Measurements from ENCODE around the gene LRAT.
"Not testable (repeated sequence)": the region's sequence is repeated elsewhere in the genome, so short reads cannot be mapped to it uniquely, and the experiment has no call there.

The LRAT gene

DNA sequence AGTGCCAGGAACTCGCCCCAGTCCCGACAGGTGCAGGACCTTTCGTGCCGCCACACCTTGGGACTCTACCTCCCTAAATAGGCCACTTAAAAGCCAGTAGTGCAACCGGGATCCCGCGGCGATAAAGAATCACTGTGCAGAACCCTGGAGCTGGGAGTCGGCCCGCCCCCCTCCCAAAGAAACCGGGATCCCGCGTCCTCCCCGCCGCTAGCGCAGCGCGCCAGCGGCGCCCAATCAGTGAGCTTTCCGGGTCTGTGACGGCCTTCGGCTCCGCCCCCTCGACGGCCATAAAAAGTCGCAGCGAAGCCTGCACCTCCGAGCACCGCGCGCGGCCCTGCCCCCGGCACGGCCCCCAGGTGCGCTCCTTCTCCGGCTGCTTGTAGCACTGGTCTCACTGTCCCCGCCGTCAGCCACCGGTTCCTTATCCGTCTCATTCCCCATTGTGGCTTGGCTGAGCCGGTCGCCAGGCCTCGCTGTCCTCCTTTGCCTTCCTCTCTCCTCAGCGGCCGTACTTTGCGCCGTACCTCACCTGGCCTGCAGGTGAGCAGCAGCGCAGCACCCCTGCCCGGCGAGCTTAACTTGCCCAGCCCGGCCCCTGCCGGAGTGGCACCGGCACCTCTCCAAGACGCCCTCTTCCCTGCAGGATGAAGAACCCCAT, at the start of gene LRAT:
LRAT (plus strand) TSS at position 318 of the 658 bp plus-strand sequence; CDS start at position 645, 327 bp downstream.
- DNase-seq, result no peak

DNA sequence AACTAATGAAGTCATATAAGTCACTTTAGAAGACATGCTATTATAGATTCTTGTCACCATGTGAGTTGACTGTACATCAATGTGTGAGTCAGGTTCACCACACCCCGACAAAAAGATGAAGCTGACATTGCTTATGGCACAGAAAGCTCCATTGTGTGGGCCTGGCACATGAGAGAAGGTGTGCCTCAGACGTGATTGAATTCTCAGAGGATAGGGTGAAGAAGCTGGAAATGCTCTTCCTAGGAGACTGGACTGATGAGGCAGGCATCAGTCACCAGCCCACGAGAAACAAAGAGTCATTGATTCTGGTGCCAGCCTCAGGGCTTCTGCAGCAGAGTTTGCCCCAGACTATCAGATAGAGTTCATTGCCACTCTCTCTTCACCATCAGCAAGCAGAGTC, 35.9 kb upstream of the LRAT start:
- DNase-seq, result no peak

DNA sequence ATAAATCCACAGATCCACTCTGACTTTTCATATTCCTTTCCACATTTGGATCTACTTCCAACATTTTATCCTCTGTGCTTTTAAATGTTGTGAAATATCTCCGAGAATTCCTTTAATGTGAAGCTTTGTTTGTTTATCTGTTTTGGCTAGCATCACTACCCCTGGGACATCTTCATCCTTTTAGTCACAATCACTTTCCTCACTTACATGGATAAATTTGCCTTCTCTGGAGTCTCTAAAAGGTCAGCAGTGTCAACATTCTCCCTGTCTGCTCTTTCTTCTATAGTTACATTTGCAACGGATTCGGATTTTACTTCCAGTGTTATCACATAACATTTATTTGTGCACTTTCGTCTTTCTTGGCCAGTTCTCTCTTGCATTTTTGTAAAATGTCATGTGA, 34.2 kb upstream of the LRAT start:
- DNase-seq, result no peak

DNA sequence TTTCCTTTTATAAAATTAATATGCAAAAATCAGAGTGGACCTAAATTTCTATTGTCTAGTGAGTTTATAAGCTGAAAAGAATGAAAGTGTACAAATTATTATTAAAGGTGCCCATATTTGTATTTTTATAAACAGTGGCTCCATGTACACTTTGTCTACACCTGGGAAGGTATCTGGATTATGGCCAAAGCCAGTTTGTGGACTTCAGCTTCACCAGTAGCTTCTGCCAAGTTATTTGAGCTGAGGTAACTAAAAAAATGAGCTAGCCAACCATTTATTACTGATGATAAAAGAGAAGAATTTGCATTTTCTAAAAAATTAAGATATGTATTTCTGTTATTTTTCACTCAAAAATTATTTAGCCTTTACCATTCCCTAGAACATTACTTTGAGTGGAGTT, 32.3 kb upstream of the LRAT start:
- no peak for DNase-seq

- no peak for DNase-seq
These were observed 29.3 kb upstream of the LRAT start for GRCh38 chr4:154714339-154715040.

- DNase-seq, result no peak
These were observed 24.7 kb upstream of the LRAT start for GRCh38 chr4:154719087-154719486.

- DNase-seq, result no peak
These were observed 23.7 kb upstream of the LRAT start for GRCh38 chr4:154720123-154720522.

- no peak for DNase-seq
These were observed 23.1 kb upstream of the LRAT start for GRCh38 chr4:154720618-154721267.

GRCh38 chr4:154722262-154722661, 21.5 kb upstream of the LRAT start:
- no peak for DNase-seq

GRCh38 chr4:154723601-154724000, 20.2 kb upstream of the LRAT start:
- DNase-seq, result not testable (repeated sequence)

GRCh38 chr4:154727540-154727939, 16.3 kb upstream of the LRAT start:
- no peak for DNase-seq

GRCh38 chr4:154731756-154732155, 12.0 kb upstream of the LRAT start:
- no peak for DNase-seq

DNA sequence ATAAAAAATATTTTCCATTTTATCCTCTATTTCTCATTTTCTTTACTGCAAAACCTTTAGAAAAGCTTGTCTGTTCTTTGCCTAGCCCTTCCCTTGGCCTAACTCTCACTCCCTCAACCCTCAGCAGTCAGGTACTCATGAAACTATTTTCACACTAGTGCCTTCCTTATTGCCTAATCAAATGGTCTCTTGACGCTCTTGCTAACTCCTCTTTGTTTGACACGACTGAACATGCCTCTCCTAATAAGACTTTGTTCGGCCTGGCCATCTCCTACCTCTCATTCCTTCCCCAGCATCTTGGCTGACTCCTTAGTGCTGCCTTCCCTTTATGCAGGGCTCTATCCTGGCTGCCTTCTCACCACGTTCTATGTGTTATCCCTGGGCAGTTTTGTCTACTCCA, 11.1 kb upstream of the LRAT start:
- DNase-seq, result no peak

- no peak for DNase-seq
These were observed 7.0 kb upstream of the LRAT start for GRCh38 chr4:154736770-154737169.

DNA sequence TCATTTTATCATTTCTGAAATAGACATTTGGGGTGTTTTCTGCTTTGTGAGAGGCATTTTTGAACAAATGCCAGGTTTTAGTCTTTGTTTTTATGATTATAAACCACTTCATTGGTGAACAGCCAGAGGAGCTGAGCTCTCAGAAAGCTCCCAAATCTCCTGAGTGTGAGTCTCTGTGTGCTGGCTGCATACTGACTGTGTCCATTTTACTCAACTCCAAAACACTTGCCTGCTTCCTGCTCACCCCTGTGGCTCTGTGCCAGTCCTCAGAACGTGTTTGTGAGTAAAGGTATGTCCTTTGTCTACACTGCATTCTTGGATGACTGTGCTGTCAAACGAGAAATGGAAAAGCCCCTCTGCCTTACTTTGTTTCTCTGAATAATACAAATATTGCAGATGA, 5.4 kb upstream of the LRAT start:
- no peak for DNase-seq

DNA sequence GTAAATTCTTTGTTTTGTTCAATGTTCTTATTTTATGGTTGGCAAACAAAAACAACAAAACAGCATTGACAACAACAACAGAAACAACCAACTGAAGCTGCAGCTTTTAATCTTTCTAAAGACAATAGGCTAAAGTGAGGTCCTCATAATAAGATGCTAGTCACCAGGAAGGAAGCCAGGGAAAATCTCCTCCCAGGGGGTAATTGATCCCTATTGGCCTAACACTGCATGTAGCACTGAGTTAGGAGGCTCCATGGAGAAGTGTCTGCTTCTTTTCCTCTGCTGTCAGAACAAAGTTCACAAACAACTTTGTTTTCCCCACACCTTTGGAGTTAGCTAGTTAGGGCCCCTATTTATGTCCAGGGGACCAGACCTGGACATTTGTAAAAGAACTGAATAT, 4.7 kb upstream of the LRAT start:
- DNase-seq, result no peak

DNA sequence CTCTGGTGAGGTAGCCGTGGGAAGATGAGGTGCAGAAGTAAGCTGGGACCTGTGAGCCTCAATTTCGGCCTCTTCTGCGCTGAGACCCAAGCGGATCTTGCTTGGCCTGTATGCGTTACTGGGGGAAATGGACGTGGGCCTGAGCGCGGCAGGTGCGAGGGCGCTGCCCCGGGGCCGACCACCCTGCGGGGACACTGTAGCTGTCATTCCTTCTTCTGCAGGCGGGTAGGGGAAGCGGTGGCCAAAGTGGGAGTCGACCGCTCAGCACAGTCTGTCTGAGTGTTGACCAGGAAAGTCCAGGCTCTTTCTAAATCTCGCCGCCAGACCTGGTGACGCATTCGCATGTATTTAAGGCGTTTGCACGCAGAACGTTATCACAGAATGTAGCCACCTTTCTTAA, 3.3 kb upstream of the LRAT start:
- DNase-seq, result no peak

DNA sequence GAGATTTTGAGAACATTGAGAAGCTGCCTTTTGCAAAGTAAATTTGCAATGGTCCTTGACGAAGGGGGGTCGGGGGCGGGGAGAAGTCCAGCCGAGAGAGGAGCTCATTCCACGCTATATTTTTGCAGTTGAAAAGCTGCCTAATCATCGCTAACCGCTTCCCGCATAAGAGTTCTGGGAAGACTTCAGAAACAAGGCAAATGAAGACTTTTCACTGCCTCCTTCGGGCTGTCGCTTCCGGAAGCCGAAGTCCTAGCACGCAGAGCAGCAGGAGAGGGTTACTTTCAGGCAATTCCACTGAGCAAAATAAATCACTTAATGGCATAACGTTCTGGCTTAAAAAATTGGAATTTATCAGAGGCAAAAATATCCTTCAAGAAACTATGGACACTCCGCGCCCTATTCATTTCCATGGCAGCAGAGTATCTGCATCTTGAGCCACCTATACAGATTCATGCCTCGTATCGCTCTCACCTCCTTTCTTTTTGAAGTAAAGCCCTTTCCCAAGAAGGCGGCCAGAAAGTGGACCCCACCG, 2.6 kb upstream of the LRAT start:
- DNase-seq, result no peak

DNA sequence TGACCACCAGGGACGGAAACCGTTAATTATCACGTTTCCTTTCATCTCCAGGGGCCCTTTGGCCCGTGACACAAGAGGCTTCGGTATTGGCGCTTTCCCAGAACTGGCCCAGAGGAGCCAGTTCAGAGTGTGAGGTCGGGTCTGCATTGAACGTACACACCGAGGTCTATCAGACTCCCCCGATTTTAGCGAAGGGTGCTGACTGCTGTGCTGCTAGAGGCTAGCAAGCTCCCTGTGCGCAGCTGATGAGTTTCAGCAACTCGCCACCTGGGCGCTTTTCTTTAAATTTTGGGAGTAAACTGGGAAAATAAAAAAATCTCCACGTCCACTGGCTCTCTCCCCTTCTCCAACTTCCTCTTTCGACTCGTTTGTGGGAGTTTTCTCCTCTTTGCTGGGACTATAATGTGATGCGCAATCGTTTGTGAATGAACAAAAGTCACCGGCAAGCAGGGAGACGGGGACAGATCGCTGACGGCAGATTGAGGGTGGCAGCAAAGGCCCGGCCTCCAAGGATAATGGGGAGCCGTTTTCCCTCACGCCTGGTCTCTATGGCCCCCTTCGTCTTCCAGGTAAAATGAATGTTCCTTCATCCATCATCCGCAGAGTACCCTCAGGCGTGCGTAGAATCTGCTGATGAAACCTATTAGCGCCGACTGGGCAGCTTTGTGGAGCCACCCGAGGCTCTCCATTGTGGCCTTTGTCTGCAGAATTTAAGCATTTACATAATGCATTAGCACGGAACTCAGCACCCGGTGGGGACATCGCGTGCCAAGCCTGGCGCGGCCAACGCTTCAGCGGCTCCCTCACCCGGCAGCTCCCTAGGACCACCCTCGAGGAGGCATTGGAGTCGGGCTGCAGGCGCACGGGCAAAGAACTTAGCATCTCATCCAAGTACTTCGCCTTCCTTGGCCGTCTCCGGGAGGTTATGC, 1.6 kb upstream of the LRAT start:
- no peak for DNase-seq

DNA sequence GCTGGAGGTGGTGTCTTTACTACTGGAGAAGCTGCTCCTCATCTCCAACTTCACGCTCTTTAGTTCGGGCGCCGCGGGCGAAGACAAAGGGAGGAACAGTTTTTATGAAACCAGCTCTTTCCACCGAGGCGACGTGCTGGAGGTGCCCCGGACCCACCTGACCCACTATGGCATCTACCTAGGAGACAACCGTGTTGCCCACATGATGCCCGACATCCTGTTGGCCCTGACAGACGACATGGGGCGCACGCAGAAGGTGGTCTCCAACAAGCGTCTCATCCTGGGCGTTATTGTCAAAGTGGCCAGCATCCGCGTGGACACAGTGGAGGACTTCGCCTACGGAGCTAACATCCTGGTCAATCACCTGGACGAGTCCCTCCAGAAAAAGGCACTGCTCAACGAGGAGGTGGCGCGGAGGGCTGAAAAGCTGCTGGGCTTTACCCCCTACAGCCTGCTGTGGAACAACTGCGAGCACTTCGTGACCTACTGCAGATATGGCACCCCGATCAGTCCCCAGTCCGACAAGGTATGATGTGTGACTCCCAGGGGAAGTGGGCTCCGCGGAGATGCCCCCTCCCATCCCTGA, 634 bp downstream of the LRAT start:
- no peak for DNase-seq

GRCh38 chr4:154757713-154758112, 13.9 kb downstream of the LRAT start:
- DNase-seq, result no peak

GRCh38 chr4:154760895-154761294, 17.1 kb downstream of the LRAT start:
- DNase-seq, result no peak

GRCh38 chr4:154778264-154778663, 34.5 kb downstream of the LRAT start:
- DNase-seq, result no peak
